ENCODE data around the gene CASQ1. TPM values are rescaled to one million over a fixed set of nuclear protein-coding genes. Genes with fewer than 3 reads are reported as not detected.

Gene CASQ1
- total and polyA plus RNA-seq, 2 donors (not counting 1 experiment from before 2014, with no cell fraction given): not detected

DNA sequence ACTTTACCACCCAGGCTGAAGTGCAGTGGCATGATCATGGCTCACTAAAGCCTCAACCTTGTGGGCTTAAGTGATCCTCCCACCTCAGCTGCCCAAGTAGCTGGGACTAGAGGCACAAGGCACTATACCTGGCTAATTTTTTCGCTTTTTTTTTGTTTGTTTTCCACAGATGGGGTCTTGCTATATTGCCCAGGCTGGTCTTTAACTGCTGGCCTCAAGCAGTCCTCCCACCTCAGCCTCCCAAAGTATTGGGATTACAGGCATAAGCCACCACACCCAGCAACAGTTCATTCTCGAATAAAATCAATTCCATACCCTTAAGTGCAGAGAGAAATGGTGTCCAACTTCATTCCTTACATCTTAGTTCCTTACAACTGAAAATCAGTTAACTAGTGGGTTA, 47.2 kb downstream of the CASQ1 start:
- 100% methylated on average over 1 of the region's 2 CpGs for WGBS (ENCODE audit: insufficient coverage)

DNA sequence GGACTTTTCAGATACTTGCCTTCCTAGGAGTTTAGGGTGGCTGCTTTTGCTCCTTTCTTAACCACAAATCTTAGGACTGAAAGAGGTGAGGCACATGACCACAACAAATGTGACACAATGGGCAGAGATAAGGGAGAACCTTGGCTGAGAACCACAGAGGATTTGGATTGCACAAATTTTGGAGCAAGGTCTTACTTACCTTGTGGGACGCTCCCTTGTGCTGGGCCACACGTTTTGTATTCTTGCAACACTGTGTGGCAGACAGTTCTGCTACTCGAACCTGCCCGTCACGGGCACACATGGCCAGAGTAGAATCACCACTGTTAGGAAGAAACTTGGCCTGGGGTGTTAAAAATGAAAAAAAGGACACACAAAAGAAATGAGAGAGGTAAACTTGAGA, 48.0 kb downstream of the CASQ1 start:
- no peak overlapping the region for H3K27ac Mint-ChIP-seq
- no peak for DNase-seq
- TF ChIP-seq, protein P1, sequence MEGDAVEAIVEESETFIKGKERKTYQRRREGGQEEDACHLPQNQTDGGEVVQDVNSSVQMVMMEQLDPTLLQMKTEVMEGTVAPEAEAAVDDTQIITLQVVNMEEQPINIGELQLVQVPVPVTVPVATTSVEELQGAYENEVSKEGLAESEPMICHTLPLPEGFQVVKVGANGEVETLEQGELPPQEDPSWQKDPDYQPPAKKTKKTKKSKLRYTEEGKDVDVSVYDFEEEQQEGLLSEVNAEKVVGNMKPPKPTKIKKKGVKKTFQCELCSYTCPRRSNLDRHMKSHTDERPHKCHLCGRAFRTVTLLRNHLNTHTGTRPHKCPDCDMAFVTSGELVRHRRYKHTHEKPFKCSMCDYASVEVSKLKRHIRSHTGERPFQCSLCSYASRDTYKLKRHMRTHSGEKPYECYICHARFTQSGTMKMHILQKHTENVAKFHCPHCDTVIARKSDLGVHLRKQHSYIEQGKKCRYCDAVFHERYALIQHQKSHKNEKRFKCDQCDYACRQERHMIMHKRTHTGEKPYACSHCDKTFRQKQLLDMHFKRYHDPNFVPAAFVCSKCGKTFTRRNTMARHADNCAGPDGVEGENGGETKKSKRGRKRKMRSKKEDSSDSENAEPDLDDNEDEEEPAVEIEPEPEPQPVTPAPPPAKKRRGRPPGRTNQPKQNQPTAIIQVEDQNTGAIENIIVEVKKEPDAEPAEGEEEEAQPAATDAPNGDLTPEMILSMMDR (IDR thresholded peaks at IDR 0.05): no peak
- no peak for TF ChIP-seq EZH2 (IDR thresholded peaks at IDR 0.05; ENCODE audit: borderline replicate concordance, insufficient read depth, low read depth, low read length, poor library complexity, severe bottlenecking)
- Histone ChIP-seq H3K4me2 (replicated peaks; ENCODE audit: low read depth, low read length, poor library complexity, severe bottlenecking) (no peak overlapping the region), H3K4me1 (ENCODE audit: control insufficient read depth in 2 of 2, insufficient read depth in 2 of 2, low read length in 2 of 2) (peaks cover 8 to 10% of the 10 kb centered on the region in 2 donors), H3K4me3 (ENCODE audit: control extremely low read depth in 1 of 5, extremely low read depth in 1 of 5, insufficient read depth in 1 of 5, low read depth in 2 of 5, low read length in 4 of 5) (no peak overlapping the region), H3K9ac (ENCODE audit: low read length) (no peak overlapping the region), H3K79me2 (ENCODE audit: control insufficient read depth, insufficient read depth, low read length) (peaks cover 16% of the 10 kb centered on the region), H3K9me3 (ENCODE audit: control extremely low read depth in 1 of 3, control insufficient read depth in 2 of 3, insufficient read depth in 1 of 3, low read length in 2 of 3) (no peaks in the 10 kb centered on the region), H2AFZ (ENCODE audit: insufficient read depth, low read depth, low read length, poor library complexity, severe bottlenecking) (no peak overlapping the region), H4K20me1 (ENCODE audit: control insufficient read depth, insufficient read depth, low read length, poor library complexity, severe bottlenecking) (peaks cover 4% of the 10 kb centered on the region), H3K27me3 (replicated peaks in 1 of 4; ENCODE audit: control extremely low read depth in 1 of 4, control insufficient read depth in 3 of 4, insufficient read depth in 4 of 4, low read length in 3 of 4) (no peaks in the 10 kb centered on the region), H3K36me3 (replicated peaks in 1 of 2; ENCODE audit: control extremely low read depth in 1 of 2, control insufficient read depth in 1 of 2, extremely low read depth in 1 of 2, insufficient read depth in 2 of 2, low read length in 1 of 2) (peaks cover 35 to 70% of the 10 kb centered on the region in 2 experiments), H3K27ac (ENCODE audit: low read length in 2 of 2) (no peak overlapping the region)
- H3K9me3 Mint-ChIP-seq (ENCODE audit: insufficient read depth): no peaks in the 10 kb centered on the region
- WGBS (ENCODE audit: insufficient coverage): 100% methylated on average over 5 of the region's 5 CpGs
- peaks cover 11% of the 10 kb centered on the region for H3K4me1 Mint-ChIP-seq
- intact Hi-C loops (cut with micrococcal nuclease): no loop called here
- ATAC-seq (ENCODE audit: low read depth): no peak
- ChIA-PET POLR2A (no interaction called here), CTCF (interaction anchor here (1.0 to 5.4 kb wide), 4 partner anchors 14 to 45 kb away, joined by 3 to 30 read pairs (median 5); no protein-coding TSS in a partner anchor)
- H3K4me3 Mint-ChIP-seq: no peak overlapping the region
- H3K27me3 Mint-ChIP-seq: no peaks in the 10 kb centered on the region

More for the DNA sequence above, 47.2 kb downstream of the CASQ1 start:
- intact Hi-C loops (cut with micrococcal nuclease): no loop called here
- Mint-ChIP-seq H3K27me3 (no peaks in the 10 kb centered on the region), H3K27ac (no peak overlapping the region), H3K4me3 (no peak overlapping the region), H3K9me3 (ENCODE audit: insufficient read depth) (no peaks in the 10 kb centered on the region), H3K4me1 (peaks cover 11% of the 10 kb centered on the region)
- no peak overlapping the region for H3K4me3 ChIP-seq (ENCODE audit: control extremely low read depth in 1 of 5, extremely low read depth in 1 of 5, insufficient read depth in 1 of 5, low read depth in 2 of 5, low read length in 4 of 5)
- H3K4me2 ChIP-seq (replicated peaks; ENCODE audit: low read depth, low read length, poor library complexity, severe bottlenecking): no peak overlapping the region
- no peak overlapping the region for H2AFZ ChIP-seq (ENCODE audit: insufficient read depth, low read depth, low read length, poor library complexity, severe bottlenecking)
- H4K20me1 ChIP-seq (ENCODE audit: control insufficient read depth, insufficient read depth, low read length, poor library complexity, severe bottlenecking): no peaks in the 10 kb centered on the region
- H3K27me3 ChIP-seq (replicated peaks in 1 of 4; ENCODE audit: control extremely low read depth in 1 of 4, control insufficient read depth in 3 of 4, insufficient read depth in 4 of 4, low read length in 3 of 4): no peaks in the 10 kb centered on the region
- peaks cover 8% of the 10 kb centered on the region for H3K79me2 ChIP-seq (ENCODE audit: control insufficient read depth, insufficient read depth, low read length)
- H3K9ac ChIP-seq (ENCODE audit: low read length): no peak overlapping the region
- POLR2A ChIA-PET: no interaction called here
- TF ChIP-seq EZH2 (IDR thresholded peaks at IDR 0.05; ENCODE audit: borderline replicate concordance, insufficient read depth, low read depth, low read length, poor library complexity, severe bottlenecking): no peak
- TF ChIP-seq, protein P1 (IDR thresholded peaks at IDR 0.05): no peak
- peak overlapping the region in 1 of 2 donors; percentile 63 for H3K27ac ChIP-seq (ENCODE audit: low read length in 2 of 2)
- DNase-seq (no peak), ATAC-seq (ENCODE audit: low read depth) (no peak)
- CTCF ChIA-PET: interaction anchor here (1.0 to 5.4 kb wide), 2 partner anchors 14 to 39 kb away, joined by 3 to 30 read pairs; no protein-coding TSS in a partner anchor
- H3K9me3 ChIP-seq (ENCODE audit: control extremely low read depth in 1 of 3, control insufficient read depth in 2 of 3, insufficient read depth in 1 of 3, low read length in 2 of 3): no peaks in the 10 kb centered on the region
- H3K4me1 ChIP-seq (ENCODE audit: control insufficient read depth in 2 of 2, insufficient read depth in 2 of 2, low read length in 2 of 2): peaks cover 8 to 10% of the 10 kb centered on the region in 2 donors
- H3K36me3 ChIP-seq (replicated peaks in 1 of 2; ENCODE audit: control extremely low read depth in 1 of 2, control insufficient read depth in 1 of 2, extremely low read depth in 1 of 2, insufficient read depth in 2 of 2, low read length in 1 of 2): peaks cover 30 to 69% of the 10 kb centered on the region in 2 experiments

Data from B cell (primary cell).